ENCODE results near the gene CTH. TPM values are rescaled to one million over a fixed set of nuclear protein-coding genes. Genes with fewer than 3 reads are reported as not detected.
"Not testable (repeated sequence)": the region's sequence is repeated elsewhere in the genome, so short reads cannot be mapped to it uniquely, and the experiment has no call there.

The CTH gene
- total RNA-seq, 1 experiment from 2014 or later, result 14.7 TPM

GRCh38 chr1:70415882-70416281, 4.8 kb downstream of the CTH start:
- no peak overlapping the region for H3K4me2 ChIP-seq (ENCODE audit: low read length)
- H3K36me3 ChIP-seq (ENCODE audit: control insufficient read depth in 1 of 2, insufficient read depth in 2 of 2, low read length in 2 of 2), result peaks cover 0 to 8% of the 10 kb centered on the region in 2 experiments; a peak in 1 of 4 replicates
- DNase-seq (ENCODE audit: low read depth, low spot score), result no peak
- no peak overlapping the region for H3K27ac ChIP-seq (ENCODE audit: low read depth, low read length)
- H3K9ac ChIP-seq (ENCODE audit: low read length), result no peak overlapping the region
- no peaks in the 10 kb centered on the region for H3K79me2 ChIP-seq (ENCODE audit: insufficient read depth, low read length)
- RAD21 ChIA-PET (ENCODE audit: low non-redundant PET in 1 of 2, low total read pairs in 2 of 2, uncharacterized antibody in 2 of 2, unreplicated experiment in 2 of 2), result no interaction called here
- no peaks in the 10 kb centered on the region for H4K20me1 ChIP-seq (ENCODE audit: insufficient read depth)
- no peaks in the 10 kb centered on the region for H3K9me2 ChIP-seq (ENCODE audit: insufficient read depth)
- intact Hi-C loops (cut with micrococcal nuclease), result loop anchor here (10.0 kb wide), 1 partner anchor 191 kb away; the partner anchor contains the start of gene SRSF11
- no peak for ATAC-seq
- TF ChIP-seq MAX (IDR thresholded peaks at IDR 0.05), result no peak
- CTCF ChIA-PET, result no interaction called here
- peaks cover 13 to 28% of the 10 kb centered on the region in 2 experiments for H3K4me1 ChIP-seq (ENCODE audit: control insufficient read depth in 1 of 2, insufficient read depth in 2 of 2, low read length in 2 of 2)
- no peak overlapping the region for H2AFZ ChIP-seq (ENCODE audit: low read depth, low read length, poor library complexity, severe bottlenecking)
- no peaks in the 10 kb centered on the region for H3K9me3 ChIP-seq (ENCODE audit: control insufficient read depth in 1 of 2, insufficient read depth in 1 of 2, low read depth in 1 of 2, low read length in 2 of 2)
- no TSS peak for BruUV-seq (replicated peaks)
- POLR2A ChIA-PET, result no interaction called here
- no peak overlapping the region for H3K4me3 ChIP-seq (replicated peaks in 1 of 2; ENCODE audit: low read depth in 1 of 2, low read length in 2 of 2)
- H3K27me3 ChIP-seq (ENCODE audit: insufficient read depth, low read length), result no peaks in the 10 kb centered on the region

GRCh38 chr1:70418973-70419734, 8.1 kb downstream of the CTH start:
- intact Hi-C loops (cut with micrococcal nuclease), result loop anchor here (10.0 kb wide), 1 partner anchor 194 kb away; the partner anchor contains the start of gene SRSF11
- CTCF ChIA-PET, result not testable (repeated sequence)

More at GRCh38 chr1:70418973-70419734, 8.1 kb downstream of the CTH start:
- H3K4me1 ChIP-seq (ENCODE audit: control insufficient read depth in 1 of 2, insufficient read depth in 2 of 2, low read length in 2 of 2), result peaks cover 11 to 14% of the 10 kb centered on the region in 2 experiments
- ATAC-seq; H3K9me3 ChIP-seq (ENCODE audit: control insufficient read depth in 1 of 2, insufficient read depth in 1 of 2, low read depth in 1 of 2, low read length in 2 of 2); H3K27ac ChIP-seq (ENCODE audit: low read depth, low read length); H2AFZ ChIP-seq (ENCODE audit: low read depth, low read length, poor library complexity, severe bottlenecking); H4K20me1 ChIP-seq (ENCODE audit: insufficient read depth); H3K36me3 ChIP-seq (ENCODE audit: control insufficient read depth in 1 of 2, insufficient read depth in 2 of 2, low read length in 2 of 2); RAD21 ChIA-PET (ENCODE audit: low non-redundant PET in 1 of 2, low total read pairs in 2 of 2, uncharacterized antibody in 2 of 2, unreplicated experiment in 2 of 2); BruUV-seq (replicated peaks); H3K9ac ChIP-seq (ENCODE audit: low read length); H3K27me3 ChIP-seq (ENCODE audit: insufficient read depth, low read length); DNase-seq (ENCODE audit: low read depth, low spot score); H3K4me3 ChIP-seq (replicated peaks in 1 of 2; ENCODE audit: low read depth in 1 of 2, low read length in 2 of 2); H3K9me2 ChIP-seq (ENCODE audit: insufficient read depth); H3K79me2 ChIP-seq (ENCODE audit: insufficient read depth, low read length); H3K4me2 ChIP-seq (ENCODE audit: low read length): not testable (repeated sequence)
- POLR2A ChIA-PET, result interaction anchor here (1.6 kb wide), 1 partner anchor 8 kb away, joined by 15 read pairs; the partner anchor contains the start of gene CTH
